GM19240 (cell line): ENCODE data around the gene PSMG3.
A peak's percentile ranks its signal among the peaks of the same experiment; 100 is the strongest.

ENCODE experiments used
- DNase-seq: peaks from one replicate; pipeline ENCODE4 v3.0.0; 2011; ENCODE audit warnings: low spot score; ENCODE audit not compliant: insufficient read length

The PSMG3 gene

GRCh38 chr7:1580422-1581030 is 10.7 kb upstream of the PSMG3 start:
- DNase-seq: no peak

- peak; percentile 76 for DNase-seq
Measured at GRCh38 chr7:1579481-1580421, 9.9 kb upstream of the PSMG3 start.

GRCh38 chr7:1578513-1578912 is 8.7 kb upstream of the PSMG3 start:
- DNase-seq: no peak

DNA sequence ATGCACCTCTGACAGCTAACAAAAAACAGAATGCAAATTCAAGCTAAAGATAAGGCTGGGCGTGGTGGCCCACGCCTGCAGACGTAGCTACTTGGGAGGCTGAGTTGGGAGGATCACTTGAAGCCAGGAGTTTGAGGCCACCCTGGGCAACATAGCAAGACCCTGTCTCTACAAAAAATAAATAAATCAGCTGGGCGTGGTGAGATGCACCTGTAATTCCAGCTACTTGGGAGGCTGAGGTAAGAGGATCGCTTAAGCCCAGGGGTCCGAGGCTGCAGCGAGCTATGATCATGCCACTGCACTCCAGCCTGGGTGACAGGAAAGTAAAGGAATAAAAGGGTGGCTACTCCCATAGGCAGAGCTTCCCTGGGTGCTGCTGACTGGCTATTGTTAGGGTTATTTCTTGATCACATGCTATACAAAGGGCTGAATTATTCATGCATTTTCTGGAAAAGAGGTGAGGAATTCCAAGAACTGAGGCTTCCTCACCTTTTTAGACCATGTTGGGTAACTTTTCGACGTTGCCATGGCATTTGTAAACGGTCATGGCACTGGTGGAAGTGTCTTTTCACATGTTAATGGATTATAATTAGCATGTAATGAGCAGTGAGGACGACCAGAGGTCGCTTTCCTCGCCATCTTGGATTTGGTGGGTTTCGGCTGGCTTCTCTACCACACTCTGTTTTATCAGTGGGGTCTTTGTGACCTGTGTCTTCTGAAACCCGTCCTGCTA is 6.9 kb upstream of the PSMG3 start:
- DNase-seq: no peak

GRCh38 chr7:1575809-1576208 is 6.0 kb upstream of the PSMG3 start:
- DNase-seq: no peak

DNA sequence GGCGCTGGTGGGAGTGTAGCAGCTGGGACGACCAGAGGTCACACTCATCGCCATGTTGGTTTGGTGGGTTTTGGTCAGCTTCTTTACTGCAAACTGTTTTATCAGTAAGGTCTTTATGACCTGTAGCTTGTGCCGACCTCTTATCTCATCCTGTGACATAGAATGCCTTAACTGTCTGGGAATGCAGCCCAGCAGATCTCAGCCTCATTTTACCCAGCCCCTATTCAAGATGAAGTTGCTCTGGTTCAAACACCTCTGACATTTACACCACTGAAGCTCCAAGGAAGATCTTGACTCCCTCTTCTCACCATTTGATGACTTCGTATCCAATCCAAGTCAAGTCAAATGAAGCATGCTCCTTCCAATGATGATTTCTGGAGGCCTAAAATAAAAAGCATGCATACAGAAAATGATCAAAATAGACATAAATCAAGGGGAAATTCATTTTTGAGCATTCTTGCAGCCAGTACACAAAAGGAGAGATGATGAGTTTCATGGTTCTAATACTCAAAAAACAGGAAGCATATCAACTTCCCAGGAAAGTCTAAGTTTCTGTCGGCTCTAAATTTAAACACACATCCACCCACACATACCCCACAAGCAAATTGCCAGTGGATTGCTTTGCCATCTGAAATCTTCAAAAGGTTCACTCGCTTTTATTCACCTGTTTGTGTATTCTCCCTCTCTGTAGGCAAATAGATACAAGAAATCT is 2.4 kb upstream of the PSMG3 start:
- no peak for DNase-seq

- DNase-seq: no peak
Measured at GRCh38 chr7:1569440-1569832, 396 bp downstream of the PSMG3 start.

GRCh38 chr7:1569016-1569415 is 816 bp downstream of the PSMG3 start:
- DNase-seq: no peak

DNA sequence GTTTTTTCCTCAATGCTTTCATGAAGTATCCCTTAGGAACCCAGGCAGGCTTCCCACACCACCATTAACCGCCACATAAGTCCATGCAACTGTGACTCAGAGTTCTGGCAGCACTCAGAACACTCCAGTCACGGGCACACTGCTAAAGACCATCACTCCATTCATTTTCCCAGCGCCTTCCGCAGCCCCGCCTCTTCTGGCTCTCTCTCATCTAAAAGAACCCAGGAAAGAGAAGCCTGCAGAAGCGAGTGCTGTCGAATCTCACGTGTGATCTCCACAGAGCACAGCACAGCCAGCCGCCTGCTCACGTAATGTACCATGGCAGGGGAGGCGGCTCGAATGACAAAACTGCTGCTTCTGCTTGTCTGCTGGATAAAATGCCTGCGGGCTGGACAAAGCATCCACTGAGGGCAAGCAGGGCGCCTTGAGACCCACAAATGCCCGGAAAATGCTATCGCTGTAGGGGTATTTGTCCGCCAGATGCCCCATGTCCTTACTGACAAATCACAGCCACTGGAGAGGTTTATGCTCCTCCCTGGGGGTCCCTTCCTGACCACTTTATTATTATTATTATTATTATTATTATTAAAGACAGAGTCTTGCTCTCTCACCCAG is 1.8 kb downstream of the PSMG3 start:
- DNase-seq: no peak

DNA sequence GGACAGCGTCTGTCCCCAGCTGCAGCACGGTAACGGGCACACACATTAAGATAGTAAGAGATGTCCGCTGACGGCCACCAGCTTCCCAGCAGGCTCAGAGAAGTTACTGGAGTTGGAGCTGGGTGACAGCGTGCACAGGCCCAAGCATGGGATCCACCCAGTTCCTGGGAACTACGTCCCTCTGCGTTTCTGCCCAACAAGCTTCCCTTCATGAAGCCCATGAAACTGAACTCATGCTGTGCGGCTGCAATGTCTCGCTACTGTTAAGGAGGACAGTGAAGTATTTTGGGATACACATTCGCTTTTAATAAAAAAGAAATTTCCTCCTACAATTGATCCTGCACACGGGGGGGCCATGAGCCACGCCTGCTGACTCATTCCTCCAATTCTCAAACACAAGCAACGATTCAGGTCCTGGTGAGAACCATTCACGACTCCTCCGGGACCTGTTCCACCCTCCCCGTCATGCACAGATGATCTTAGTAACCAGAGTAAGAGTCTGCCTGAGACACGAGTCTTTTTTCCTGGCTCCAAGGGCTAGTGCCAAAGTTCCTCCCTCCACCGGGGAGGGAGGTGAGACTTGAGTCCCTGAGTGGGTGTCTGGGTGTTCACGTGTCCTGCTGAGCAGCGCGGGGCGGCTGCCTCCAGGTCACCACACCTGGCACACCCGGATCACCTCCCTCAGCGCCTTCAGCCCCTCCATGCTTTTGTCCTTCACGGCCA is 2.6 kb downstream of the PSMG3 start:
- DNase-seq: no peak

GRCh38 chr7:1566687-1567048 is 3.2 kb downstream of the PSMG3 start:
- DNase-seq: no peak

DNA sequence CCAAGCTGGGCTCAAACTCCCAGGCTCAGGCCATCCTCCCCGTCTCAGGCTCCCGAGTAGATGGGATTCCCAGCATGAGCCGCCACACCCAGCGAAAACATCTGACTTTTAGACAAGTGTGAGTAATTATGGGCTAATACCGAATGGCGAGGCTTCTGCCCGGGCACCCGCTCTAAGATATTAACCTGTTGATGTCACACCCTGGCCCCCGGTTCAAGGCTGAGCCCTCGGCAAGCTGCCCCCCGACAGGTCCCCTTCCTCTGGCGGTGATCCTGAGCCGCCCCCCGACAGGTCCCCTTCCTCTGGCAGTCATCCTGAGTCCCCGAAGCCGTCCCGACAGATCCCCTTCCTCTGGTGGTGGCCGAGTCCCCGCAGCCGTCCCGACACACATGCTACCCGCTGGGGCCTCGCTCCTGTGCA is 5.2 kb downstream of the PSMG3 start:
- DNase-seq: no peak

DNA sequence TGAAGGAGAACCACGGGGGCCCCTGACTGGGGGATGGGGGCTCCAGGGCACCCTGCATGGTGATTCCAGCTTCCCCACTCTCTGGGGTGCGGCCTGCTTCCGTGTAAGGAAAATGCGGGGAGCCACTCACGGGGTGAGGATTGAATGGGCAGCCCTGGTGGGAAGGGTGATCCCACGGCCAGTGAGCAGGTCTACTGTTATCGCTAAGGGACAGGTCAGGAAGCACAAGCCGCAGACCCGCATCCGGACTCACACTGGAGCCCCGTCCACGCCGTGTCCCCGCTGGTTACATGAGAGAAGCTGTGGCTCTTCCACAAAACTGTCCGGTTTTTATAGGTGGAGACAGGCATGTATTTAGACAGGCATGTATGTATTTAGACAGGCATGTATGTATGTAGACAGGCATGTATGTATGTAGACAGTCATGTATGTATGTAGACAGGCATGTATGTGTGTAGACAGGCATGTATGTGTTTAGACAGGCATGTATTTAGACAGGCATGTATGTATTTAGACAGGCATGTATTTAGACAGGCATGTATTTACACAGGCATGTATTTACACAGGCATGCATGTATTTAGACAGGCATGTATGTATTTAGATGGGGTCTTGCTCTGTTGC is 5.7 kb downstream of the PSMG3 start:
- no peak for DNase-seq

- no peak for DNase-seq
Measured at GRCh38 chr7:1562597-1563051, 7.2 kb downstream of the PSMG3 start.

GRCh38 chr7:1562116-1562515 is 7.7 kb downstream of the PSMG3 start:
- no peak for DNase-seq

- no peak for DNase-seq
Measured at GRCh38 chr7:1561036-1561940, 8.5 kb downstream of the PSMG3 start.

DNA sequence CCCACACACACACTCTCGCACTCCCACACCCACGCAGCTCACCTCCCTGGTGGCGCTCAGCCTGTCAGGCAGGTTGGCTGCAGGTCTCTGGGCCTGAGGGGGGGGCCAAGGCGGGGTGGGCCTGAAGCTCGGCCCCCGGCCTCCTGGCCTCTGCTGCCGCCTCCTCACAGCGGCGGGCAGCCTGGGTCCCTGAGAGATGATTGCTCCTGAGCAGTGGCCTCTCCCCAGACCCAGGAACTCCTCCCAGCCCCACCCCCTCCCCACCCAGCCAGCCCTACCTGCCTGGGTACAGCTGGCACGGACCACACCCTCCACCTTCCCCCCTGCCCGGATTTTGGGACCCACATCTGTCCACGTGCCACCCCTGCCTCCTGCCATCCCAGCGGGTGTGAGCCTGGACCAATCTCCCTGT is 9.2 kb downstream of the PSMG3 start:
- no peak for DNase-seq

GRCh38 chr7:1559626-1560590 is 9.9 kb downstream of the PSMG3 start:
- DNase-seq: no peak
